ENCODE results near the gene DVL3.

Gene DVL3

DNA sequence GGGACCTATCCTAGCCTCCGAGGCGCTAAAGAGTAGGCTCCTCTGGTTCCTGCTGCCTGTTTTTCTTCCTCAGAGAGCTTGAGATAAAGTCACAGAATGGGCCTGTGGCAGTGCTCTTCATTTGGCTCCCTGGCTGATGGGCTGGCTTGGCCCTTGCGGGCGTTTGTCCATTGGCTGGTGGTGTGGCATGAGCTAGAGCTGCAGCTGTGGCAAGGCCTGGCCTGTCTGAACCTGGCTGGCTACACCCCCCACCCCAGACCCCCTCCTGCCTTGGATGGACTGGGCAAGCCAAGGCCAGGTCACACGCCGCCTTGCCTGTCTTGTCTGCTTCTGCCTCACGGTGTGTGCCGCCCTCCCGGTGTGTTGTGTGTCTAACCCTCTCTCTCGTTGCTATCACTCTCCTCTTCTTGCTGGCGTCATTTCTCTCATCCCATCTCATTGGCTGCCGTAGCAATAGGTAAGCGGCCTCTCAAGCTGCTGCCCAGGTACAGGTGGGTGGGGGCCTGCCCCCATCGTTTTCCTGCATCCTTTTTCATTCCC is 22.7 kb downstream of the DVL3 start:
- DNase-seq, result no peak

- no peak for DNase-seq
Measured at GRCh38 chr3:184178521-184179138, 23.5 kb downstream of the DVL3 start.

DNA sequence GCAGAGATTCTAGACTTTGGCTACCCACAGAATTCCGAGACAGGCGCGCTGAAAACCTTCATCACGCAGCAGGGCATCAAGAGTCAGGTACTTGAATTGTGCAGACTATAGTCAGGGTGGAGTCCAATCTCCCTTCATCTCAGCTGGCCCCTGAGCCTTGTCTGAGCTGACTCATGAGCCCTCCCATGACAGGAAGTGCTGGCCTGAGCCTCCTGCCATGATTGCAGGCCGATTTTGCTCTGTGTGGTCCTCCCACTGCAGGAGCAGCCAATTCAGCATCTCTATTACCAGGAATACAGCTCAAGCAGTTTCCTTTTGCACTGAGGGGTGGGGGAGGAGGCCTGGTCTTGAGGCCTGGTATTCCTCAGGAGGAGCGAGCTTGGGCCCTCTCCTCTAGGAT is 25.0 kb downstream of the DVL3 start:
- DNase-seq, result no peak

- DNase-seq, result no peak
Measured at GRCh38 chr3:184181596-184181995, 26.4 kb downstream of the DVL3 start.

DNA sequence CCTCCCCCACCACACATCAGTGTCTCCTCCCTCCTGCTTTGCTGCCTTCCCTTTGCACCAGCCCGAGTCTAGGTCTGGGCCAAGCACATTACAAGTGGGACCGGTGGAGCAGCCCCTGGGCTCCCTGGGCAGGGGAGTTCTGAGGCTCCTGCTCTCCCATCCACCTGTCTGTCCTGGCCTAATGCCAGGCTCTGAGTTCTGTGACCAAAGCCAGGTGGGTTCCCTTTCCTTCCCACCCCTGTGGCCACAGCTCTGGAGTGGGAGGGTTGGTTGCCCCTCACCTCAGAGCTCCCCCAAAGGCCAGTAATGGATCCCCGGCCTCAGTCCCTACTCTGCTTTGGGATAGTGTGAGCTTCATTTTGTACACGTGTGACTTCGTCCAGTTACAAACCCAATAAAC is 28.5 kb downstream of the DVL3 start:
- DNase-seq, result no peak

GRCh38 chr3:184184546-184185230 is 29.5 kb downstream of the DVL3 start:
- no peak for DNase-seq

- DNase-seq, result peak; percentile 99
Measured at GRCh38 chr3:184185461-184186183, 30.4 kb downstream of the DVL3 start.

- DNase-seq, result no peak
Measured at GRCh38 chr3:184186184-184186901, 31.2 kb downstream of the DVL3 start, which contains the start of gene ABCF3. Gene ABCF3 (plus strand): TSS chr3:184186199. CDS start chr3:184186208, 9 bp downstream.

- DNase-seq, result no peak
Measured at GRCh38 chr3:184186902-184187207, 31.7 kb downstream of the DVL3 start.

DNA sequence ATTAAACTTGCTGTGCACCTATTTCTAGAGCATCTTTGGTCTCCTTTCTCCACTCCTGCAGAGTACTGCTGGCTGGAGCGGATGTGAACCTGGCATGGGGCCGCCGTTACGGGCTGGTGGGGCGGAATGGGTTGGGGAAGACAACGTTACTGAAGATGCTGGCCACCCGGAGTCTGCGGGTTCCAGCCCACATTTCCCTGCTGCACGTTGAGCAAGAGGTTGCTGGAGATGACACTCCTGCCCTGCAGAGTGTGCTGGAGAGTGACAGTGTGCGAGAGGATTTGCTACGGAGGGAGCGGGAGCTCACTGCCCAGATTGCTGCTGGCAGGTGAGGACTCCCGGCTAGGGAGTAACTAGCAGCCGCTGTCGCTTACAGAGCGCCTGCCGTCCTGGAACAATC is 32.9 kb downstream of the DVL3 start:
- DNase-seq, result no peak

GRCh38 chr3:184189421-184189820 is 34.2 kb downstream of the DVL3 start:
- DNase-seq, result no peak

- no peak for DNase-seq
Measured at GRCh38 chr3:184192889-184193288, 37.7 kb downstream of the DVL3 start.

- no peak for DNase-seq
Measured at GRCh38 chr3:184193991-184194539, 38.9 kb downstream of the DVL3 start.

DNA sequence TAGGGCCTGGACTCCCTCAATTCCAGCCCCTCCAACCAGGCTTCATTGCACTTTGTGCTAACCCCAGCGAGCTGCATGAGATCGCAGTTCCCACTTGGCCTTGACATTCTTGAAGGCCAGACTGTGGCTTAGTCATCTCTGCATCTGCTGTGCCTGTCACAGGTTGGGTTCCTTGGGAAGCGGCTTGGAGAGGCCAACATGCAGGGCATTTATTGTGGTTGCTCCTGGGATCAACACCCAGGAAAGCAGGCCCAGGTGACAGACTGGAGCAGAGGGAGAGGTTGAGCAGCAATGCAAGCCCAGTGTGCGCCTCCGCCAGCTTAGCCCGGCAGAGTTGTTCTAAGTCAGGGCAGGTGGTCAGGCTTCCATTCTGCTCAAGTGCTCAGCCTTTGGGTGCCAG is 41.4 kb downstream of the DVL3 start:
- DNase-seq, result no peak

DNA sequence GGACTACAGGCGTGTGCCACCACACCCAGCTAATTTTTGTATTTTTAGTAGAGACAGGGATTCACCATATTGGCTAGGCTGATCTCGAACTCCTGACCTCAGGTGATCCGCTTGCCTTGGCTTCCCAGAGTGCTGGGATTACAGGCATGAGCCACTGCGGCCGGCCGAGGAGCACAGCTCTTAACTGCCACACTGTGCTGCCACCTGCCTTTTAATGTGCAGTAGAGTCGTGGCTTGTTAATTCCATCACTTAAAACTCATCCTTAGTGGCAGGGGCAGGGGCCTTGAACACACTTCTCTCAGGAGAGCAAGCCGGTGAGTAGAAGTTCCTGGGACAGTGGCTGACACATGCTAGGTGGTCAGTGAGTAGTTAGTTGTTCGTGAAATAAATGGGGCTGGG is 43.3 kb downstream of the DVL3 start:
- no peak for DNase-seq

- DNase-seq, result no peak
Measured at GRCh38 chr3:184200825-184201224, 45.6 kb downstream of the DVL3 start.

DNA sequence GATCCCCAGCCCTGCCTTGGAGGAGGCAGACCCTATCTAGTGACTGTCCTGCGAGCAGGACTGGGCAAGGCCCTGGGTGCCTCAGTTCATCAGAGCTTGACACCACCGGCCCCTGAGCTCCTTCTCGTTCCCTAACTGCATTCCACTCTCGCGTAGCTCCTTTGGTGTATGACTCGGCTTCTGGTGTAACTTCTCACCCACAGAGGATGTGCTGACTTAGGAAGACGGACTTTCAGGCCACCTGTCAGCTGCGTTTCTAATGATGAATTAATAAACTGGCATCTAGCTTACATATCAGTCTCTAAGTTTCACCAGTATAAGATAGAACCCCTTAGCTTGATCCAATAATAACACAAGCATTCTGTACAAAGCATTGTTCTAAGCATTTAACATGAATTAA is 48.3 kb downstream of the DVL3 start:
- no peak for DNase-seq

DNA sequence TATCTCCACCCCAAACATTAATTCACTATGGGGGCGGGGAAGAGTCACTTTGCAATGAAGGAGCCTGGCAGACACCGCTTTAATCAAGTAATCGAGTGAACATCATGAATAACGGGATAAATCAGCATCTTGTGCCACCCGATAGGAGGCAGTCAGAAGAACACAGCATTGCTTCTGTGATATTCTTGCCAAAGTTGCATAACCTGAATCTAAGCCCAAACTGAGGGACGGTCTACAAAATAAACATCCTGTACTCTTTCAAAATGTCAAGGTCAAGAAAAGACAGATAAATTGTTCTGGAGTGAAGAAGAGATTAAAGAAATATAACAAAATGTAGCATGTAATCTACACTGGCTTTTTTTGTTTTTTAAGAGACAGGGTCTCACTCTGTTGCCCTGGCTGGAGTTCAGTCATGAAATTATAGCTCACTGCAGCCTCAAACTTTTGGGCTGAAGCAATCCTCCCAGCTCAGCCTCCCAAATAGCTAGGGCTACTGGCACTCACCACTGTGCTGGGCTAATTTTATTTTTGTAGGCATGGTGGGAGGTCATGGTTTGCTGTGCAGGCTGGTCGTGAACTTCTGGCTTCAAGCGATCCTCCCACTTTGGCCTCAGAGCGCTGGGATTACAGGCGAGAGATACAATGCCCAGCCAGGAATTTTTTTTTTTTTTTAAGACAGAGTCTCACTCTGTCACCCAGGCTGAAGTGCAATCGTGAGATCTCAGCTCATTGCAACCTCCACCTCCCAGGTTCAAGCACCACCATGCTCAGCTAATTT is 54.2 kb downstream of the DVL3 start:
- no peak for DNase-seq

DNA sequence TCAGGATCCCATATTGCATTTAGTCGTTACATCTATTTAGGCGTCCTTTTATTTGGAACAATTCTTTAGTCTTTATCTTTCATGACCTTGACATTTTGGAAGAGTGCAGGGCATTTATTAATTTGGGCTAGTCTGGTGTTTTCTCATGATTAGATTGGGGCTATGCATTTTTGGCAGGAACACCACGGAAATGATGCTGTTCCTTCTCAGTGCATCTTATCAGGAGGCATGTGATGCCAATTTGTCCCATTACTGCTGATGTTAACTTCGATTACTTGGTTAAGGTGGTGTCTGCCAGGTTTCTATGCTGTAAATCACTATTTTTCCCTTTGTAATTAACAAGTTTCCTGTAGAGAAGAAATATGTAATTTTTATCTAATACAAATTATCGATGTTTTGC is 56.1 kb downstream of the DVL3 start:
- no peak for DNase-seq

DNA sequence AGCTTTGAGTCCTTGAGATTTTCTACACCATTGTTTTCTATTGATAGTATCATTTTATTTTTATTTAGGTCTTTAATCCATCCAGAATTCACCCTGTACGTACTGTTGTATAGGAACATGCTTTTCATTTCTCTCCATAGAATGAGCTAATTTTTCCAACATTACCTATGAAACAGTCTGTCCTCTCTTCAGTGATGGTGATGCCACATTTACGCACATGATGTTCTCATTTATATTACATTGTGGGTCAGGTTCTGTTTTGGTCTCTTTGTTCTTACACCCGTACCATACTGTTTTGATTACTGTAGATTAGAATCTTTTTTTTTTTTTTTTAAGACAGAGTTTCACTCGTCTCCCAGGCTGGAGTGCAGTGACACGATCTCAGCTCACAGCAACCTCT is 56.5 kb downstream of the DVL3 start:
- no peak for DNase-seq

DNA sequence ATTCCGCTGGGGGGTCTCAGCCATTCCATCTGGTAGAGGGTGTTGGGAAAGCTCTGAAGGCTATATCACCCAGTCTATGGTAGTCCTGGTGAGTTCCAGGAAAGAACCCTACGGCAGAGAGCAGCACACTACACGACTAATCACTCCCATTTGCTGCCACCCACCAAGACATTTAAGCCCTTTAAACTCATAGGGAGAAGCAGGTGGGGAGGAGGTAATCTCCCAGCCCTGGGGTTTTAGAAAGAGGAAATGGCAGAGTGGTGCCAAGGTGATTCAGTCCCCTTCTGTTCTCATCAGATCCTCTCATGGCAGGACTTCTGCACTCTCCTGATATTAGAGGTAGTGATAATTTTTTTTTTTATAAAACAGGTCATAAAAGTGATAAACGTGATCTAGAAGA is 63.6 kb downstream of the DVL3 start:
- no peak for DNase-seq

GRCh38 chr3:184222521-184222920 is 67.3 kb downstream of the DVL3 start:
- DNase-seq, result no peak

Measured in activated CD4-positive, alpha-beta T cell treated with anti-CD3 and anti-CD28 coated beads, Interleukin-2, Interleukin-6, amounts not matched to agents 100 ng/mL and 50 ng/mL, durations not matched to agents 16 hours and 8 hours (primary cell).